Fibroblast of the conjunctiva (primary cell): Measurements from ENCODE around the gene PRSS16.
"Not testable (repeated sequence)": the region's sequence is repeated elsewhere in the genome, so short reads cannot be mapped to it uniquely, and the experiment has no call there.

Source experiments
- DNase-seq: peaks from one replicate; pipeline ENCODE4 v3.0.0-alpha.2; 2010; ENCODE audit warnings: low read depth

The PRSS16 gene

DNA sequence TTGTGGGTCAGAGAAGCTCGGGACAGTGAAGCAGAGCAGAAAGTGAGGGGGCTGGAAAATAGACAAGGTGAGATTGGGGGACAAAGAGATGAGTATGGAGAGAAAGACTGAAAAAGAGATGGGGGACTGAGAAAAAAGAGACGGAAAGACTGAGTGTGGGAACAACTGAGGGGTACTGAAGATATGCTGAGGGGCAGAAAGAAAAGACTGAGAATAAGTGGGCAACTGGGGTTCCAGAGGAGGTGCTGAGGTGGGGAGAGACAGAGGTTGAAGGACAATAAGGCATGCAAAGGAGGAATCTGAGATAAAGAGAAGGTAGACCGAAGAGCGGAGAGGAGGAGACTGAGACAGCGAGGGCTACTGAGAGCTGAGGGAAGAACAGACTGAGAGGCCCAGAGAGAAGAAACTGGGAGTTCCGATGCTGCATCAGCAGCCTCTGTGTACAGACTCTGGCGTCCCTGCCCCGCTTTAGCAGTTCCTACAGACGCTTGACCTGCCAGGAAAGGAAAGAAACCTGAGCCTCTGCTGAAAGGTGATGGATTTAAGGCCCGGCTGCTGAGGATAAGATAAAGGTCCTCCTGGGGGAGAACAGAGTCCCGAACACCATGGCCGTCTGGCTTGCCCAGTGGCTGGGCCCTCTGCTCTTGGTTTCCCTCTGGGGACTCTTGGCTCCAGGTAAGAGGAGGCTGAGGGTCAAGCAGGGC lies at the start of gene PRSS16:
PRSS16 (plus strand) TSS at position 569 of the 704 bp plus-strand sequence; CDS start at position 606, 37 bp downstream.
- no peak for DNase-seq

DNA sequence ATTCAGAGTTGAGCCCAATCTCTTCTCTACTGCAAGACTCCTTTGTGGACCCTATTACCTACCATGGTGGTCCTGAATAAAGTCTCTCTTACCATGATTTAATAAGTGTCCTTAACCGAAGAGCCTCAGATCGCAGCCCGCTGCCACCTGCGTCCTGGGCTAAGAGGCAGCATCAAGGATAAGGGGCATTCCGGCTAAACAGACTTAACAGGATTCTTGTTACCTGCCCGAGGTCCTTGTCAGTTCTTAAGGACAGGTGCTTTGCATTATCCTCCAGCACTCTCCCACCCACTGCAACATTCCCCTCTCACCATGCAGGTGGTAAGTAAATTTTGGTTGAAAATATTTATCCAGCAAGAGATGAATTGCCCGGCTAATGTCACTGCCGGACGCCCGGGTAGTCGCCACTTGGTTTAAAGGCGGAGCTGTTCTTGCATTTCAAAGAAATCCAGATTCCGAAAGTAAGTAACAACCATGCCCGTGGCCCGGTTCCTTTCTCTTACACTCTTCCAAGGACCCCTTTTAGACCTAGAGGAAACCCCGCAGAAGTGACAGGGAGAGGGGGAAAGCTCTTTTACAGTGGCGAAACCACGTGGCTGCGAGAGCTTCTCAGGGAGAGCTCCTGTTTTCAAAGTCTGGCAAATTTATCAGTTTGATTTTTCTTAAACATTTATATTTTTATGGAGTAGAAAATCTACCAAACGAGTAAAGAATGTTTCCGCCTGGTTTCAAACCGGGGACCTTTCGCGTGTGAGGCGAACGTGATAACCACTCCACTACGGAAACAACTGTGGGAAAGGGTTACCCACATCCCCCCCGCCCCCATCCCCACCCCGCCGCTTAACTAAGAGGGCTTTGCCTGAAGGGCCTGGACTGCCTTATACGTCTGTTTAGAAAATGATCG lies 41.9 kb upstream of the PRSS16 start:
- DNase-seq, result no peak

DNA sequence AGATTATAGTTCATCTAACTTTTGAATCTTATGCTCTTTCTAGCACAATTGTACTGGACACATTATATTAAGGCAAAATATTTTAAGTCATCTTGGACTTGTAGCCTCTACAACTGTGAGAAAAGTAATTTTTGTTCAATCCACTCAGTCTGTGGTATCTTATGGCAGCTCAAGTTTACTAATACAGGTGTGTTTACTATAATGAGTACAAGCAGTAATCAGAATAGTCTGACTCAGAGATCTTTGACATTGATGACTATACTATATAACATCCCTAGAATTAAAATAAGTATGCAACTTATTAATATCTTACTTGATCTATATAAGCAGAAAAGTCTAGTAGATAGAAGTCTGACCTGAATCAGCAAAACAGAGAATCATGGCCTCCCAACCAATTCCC lies 40.7 kb upstream of the PRSS16 start:
- no peak for DNase-seq

GRCh38 chr6:27208042-27208441 lies 39.5 kb upstream of the PRSS16 start:
- no peak for DNase-seq

DNA sequence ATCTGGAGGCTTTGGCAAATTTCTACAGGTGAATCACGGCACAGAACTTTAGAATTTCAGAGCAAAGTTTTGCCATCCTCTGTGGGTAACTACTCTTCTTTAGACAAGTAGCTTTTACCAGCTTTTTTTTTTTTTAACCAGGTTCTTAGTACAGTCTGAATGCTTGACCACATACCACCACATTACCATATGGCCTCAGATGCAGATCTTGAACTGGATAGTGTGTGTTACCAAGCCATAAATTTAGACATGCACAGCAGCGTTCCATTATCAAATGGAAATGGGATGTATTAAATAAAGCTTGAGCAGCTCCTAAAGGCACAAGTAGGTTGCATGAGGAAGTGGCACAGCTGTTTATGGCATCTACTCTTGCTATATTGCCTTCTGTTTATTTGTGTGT lies 38.3 kb upstream of the PRSS16 start:
- no peak for DNase-seq

DNA sequence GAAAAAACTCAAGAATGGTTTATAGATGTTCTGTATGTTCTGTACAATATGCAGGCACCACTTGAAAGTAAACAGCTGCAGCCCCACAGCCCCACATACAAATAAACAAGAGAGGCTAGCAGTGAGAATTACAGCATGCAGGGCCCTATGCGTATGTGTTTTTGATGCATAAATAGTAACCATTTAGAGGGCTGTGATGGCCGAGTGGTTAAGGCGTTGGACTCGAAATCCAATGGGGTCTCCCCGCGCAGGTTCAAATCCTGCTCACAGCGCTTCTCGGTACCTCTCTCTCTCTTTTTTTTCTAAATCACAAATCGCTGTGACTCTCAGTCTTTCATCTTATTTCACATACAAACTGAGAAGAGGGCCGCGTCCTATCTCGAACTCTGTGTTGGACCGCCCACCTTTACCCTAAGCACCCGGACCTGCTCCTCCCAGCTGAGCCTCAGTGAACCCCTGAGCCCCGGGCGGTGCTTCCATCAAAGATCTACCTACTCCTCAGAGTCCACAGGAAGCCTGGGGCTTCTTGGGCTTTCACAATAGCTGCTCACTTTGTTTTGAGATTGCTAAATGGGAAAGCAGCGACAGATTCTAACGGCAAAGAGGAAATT lies 37.7 kb upstream of the PRSS16 start:
- DNase-seq, result no peak

GRCh38 chr6:27213091-27213517 lies 34.4 kb upstream of the PRSS16 start:
- not testable (repeated sequence) for DNase-seq

- peak; percentile 16 for DNase-seq
These were observed 33.9 kb upstream of the PRSS16 start for GRCh38 chr6:27213544-27214125.

- DNase-seq, result no peak
These were observed 33.3 kb upstream of the PRSS16 start for GRCh38 chr6:27214126-27214601.

- DNase-seq, result no peak
These were observed 30.6 kb upstream of the PRSS16 start for GRCh38 chr6:27216874-27217273.

GRCh38 chr6:27222971-27223370 lies 24.5 kb upstream of the PRSS16 start:
- DNase-seq, result not testable (repeated sequence)

DNA sequence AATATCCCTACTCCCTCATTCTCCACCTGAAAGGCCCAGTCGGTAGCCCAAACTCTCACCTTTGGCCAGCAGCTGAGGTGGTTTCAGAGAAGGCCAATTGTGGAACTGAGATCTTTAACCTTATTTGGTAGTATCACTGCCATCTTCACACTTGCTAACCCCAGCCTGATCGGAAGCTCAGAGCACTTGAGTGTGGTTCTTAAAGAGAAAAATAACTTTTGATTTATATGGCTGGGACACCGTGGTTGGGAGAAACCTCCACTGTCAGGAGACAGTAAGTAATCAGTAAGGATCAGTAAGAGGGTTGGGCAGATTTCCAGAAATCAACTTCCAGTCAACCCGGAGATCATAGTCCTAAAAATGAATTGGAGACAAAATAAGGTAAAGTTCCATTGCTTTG lies 22.8 kb upstream of the PRSS16 start:
- no peak for DNase-seq

- DNase-seq, result no peak
These were observed 18.5 kb upstream of the PRSS16 start for GRCh38 chr6:27228963-27229477.

DNA sequence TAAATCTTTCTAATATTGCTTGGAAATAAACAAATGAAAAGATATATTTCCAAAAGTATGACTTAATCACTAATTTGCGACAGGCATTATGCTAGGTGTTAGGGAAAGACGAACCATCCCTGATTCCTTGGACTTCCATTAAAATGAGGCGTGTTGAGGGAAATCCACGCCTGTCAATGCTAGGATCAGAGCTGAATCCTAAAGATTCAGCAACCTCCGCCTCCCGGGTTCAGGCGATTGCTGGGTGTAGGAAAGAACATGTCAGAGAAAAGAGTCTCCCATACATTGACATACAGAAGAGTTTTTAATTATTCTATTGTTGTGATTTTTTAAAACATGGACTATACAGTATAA lies 16.8 kb upstream of the PRSS16 start:
- no peak for DNase-seq

DNA sequence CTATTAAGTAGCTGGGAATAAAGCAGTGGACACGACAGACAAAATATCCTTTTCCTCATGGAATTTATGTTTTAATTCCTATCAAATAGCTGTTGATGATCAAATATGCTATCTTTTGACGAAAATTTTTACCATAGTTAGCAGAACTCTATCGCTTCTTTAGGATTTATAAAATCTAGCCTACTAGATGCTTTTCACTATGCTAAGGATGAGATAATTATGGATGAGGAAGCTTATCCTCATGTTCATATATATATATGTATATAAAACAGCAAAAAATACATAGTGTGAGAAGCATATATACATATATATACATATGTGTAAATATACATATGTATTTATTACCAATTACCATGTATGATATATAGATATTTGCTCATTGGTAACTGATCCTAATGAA lies 12.9 kb upstream of the PRSS16 start:
- no peak for DNase-seq

- peak; percentile 32 for DNase-seq
These were observed 10.3 kb upstream of the PRSS16 start for GRCh38 chr6:27237089-27237803.

DNA sequence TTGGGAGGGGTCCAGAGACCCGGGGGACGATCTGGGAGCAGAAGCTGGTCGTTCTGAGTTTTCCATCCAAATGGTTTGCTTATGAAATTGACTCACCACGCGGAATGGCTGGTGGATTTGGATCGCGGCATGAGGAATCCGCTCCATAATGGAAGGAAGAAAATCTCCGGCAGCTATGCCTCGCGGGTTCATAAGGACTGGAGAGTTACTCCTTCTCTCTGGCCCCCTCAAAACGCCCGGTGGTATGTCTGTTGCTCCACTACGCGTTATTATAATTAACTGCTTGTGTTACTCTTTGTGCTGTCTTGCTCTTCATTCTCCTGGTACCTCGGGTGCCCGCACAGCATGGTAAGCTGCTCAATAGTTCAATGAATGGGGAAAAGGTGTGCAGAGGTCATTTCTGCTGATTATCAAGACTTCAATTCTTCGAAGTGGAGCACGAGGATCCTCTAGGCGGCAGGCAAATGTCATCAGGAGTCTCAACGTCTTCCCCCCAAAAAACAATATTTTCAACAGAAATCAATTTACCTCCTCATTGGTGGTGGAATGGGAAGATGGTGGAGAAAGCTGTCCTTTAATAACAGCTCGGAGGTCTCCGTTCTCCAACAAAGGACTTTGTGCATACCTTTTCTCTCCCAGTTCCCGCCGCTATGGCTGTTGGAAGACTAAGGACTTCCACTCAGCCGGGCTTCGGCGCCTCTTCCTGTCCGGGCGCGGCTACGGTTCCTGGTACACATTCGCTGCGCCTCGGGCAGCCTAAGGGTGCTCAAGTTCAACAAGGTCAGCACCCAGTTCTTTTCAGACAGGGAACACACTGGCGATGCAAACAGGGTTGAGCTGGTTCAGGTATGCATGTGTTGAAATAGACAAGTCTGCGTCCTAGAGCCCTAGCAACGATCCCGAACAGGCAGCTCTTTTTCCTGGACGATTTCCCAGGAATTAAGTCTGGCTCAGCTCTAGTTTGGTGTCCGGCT lies 9.2 kb upstream of the PRSS16 start:
- DNase-seq, result no peak

DNA sequence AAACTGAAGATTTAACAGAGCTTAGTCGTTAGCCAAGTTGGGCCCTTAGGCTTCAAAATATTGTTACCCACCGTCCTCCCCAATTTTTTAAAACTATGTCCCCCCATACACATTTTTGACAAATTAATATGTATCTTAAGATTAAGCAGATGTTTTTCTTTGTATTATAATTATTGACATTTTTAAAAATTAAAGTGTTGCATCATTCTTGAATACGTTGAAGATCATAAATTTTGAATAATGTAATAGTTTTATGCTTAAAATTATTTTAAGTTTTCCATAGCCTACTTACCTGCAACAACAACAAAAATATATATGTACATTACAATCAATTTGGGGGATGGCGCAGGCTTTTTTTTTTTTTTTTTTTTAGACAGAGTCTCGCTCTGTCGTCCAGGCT lies 8.2 kb upstream of the PRSS16 start:
- no peak for DNase-seq

DNA sequence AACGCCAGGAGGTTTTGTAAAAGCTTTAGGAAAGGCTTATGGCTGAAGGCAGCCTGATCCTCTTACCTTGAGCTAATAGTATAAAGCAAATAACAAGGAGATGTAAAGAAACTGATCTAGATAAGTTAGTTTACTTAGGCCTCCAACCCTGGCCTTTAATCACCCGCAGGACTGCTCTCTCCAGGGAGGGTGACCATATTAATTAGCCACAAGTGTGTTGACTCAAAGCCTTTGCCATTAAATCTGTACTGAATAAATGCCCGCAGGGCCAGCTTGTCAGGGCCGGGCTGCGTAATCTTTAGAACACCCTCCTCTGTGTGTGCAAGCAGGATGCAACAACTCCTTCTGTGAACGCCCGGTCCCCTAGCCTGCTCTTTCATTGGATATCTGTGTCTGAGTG lies 6.1 kb upstream of the PRSS16 start:
- no peak for DNase-seq

DNA sequence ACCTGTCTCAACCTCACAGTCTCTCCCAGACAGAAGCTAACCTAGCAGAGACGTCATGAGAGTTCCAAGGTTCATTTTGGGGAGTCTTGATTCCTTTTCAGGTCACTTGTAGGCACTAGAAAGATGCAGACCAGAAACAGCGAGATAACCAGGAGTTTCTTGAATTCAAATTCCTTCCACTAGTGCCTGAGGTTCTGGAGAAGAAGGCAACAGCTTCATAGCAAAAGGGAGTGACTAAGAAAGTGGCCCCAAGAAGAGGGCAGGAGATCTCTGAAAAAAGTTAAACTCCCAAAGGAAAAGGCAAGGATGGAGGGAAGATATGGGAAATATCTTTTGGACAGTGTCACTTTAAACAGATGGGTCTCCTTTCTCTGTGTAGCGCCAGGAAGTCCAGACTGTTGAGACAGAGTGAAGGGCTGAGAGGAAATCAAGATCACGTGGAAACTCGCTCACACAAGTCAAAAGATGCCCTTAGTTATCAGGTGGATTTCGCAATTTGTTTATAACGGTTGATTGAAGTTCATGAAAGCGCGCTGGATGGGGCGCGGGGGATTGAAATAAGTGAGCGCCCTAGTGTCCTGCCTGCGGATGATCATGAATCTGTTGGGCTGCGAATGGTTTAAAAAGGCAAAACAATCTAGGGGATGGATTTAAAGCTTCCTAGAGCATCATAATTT lies 4.8 kb upstream of the PRSS16 start:
- no peak for DNase-seq
